Cardiac muscle cell (in vitro differentiated cells and primary cell): ENCODE data around the gene PLPP7. TPM values are rescaled to one million over a fixed set of nuclear protein-coding genes. Genes with fewer than 3 reads are reported as not detected.

Source experiments
- DNase-seq, 2 donors: peaks; one replicate each; pipeline versions ENCODE4 v3.0.0 to v3.0.0-alpha.2; 2010 to 2017; ENCODE audit warnings: low read depth in 1 of 2, low spot score in 1 of 2
- H3K27ac ChIP-seq: fragments of 200-600 bp; sonication (generic); 2 replicates; pipeline ENCODE4 v1.5.1; 2016
- H3K27me3 ChIP-seq: fragments of 200-600 bp; sonication (generic); 2 replicates; pipeline ENCODE4 v1.6.0; 2016; ENCODE audit warnings: control low read depth
- H3K36me3 ChIP-seq: fragments of 200-600 bp; sonication (generic); 2 replicates; pipeline ENCODE4 v1.5.1; 2016; ENCODE audit warnings: control low read depth
- H3K4me1 ChIP-seq: fragments of 200-600 bp; sonication (generic); 2 replicates; pipeline ENCODE4 v1.8.1; 2017; ENCODE audit warnings: low read depth, mild to moderate bottlenecking, mixed run types
- H3K4me3 ChIP-seq: fragments of 200-600 bp; sonication (generic); 2 replicates; pipeline ENCODE4 v1.5.1; 2016; ENCODE audit warnings: mild to moderate bottlenecking
- H3K9me3 ChIP-seq: fragments of 200-600 bp; sonication (generic); 2 replicates; pipeline ENCODE4 v1.5.1; 2017; ENCODE audit warnings: low read depth, mild to moderate bottlenecking, control low read depth
- polyA plus RNA-seq: library from polyadenylated mRNA; unstranded; fragments of >200 nt; fragmentation: Nextera tagmentation; extraction: Ambion mirVana; gene quantifications from 2 replicates; pipeline ENCODE4 v1.2.1, GENCODE V29; 2016
- total RNA-seq: library from RNA; depleted of rRNA; stranded (reverse); fragments of >200 nt; gene quantifications from 2 replicates; pipeline ENCODE4 v1.2.3, GENCODE V29; 2016
- TF ChIP-seq, protein P1 (sequence below): IDR thresholded peaks from 2 replicates; pipeline ENCODE4 v1.5.1; 2012; ENCODE audit warnings: low read depth, mild to moderate bottlenecking, low read length

Gene PLPP7
- total and polyA plus RNA-seq, 2 experiments from 2014 or later: 36.9 to 52.5 TPM

DNA sequence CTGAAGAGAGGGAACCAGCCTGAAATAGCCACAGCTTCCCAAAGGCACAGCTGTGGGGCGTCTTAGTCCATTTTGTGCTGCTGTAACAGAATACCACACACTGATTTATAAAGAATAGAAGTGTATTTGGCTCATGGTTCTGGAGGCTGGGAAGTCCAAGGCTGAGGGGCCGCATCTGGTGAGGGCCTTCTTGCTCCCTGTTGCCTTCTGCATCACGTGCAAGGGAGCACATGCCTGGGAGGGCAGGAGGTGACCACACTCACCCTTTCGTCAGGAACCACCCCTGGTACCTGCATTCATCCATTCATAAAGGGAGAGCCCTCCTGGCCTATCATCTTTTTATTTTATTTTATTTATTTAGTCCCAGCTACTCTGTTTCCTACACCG, 10.4 kb downstream of the PLPP7 start:
- peak overlapping the region; percentile 96 for H3K27ac ChIP-seq
- H3K27me3 ChIP-seq: no peaks in the 10 kb centered on the region
- no peak for DNase-seq
- TF ChIP-seq, protein P1, sequence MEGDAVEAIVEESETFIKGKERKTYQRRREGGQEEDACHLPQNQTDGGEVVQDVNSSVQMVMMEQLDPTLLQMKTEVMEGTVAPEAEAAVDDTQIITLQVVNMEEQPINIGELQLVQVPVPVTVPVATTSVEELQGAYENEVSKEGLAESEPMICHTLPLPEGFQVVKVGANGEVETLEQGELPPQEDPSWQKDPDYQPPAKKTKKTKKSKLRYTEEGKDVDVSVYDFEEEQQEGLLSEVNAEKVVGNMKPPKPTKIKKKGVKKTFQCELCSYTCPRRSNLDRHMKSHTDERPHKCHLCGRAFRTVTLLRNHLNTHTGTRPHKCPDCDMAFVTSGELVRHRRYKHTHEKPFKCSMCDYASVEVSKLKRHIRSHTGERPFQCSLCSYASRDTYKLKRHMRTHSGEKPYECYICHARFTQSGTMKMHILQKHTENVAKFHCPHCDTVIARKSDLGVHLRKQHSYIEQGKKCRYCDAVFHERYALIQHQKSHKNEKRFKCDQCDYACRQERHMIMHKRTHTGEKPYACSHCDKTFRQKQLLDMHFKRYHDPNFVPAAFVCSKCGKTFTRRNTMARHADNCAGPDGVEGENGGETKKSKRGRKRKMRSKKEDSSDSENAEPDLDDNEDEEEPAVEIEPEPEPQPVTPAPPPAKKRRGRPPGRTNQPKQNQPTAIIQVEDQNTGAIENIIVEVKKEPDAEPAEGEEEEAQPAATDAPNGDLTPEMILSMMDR: no peak
- H3K9me3 ChIP-seq: no peaks in the 10 kb centered on the region
- H3K4me1 ChIP-seq: peaks cover 49% of the 10 kb centered on the region
- H3K36me3 ChIP-seq: no peaks in the 10 kb centered on the region
- H3K4me3 ChIP-seq: no peak overlapping the region

DNA sequence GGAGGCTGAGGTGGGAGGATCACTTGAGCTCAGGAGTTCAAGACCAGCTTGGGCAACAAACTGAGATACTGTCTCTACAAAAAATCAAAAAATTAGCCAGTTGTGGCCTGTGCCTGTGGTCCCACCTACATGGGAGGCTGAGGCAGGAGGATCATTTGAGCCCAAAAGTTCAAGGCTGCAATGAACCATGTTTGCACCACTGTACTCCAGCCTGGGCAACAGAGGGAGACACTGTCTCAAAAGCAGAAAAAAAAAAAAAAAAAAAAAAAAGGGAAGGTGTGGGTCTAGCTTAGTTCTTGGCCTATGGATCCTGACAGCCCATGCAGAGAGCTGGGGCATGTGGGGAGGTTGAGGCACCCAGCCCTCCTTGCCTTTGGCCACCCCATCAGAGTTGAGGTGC, 10.9 kb downstream of the PLPP7 start:
- Histone ChIP-seq H3K36me3 (no peaks in the 10 kb centered on the region), H3K9me3 (no peaks in the 10 kb centered on the region), H3K4me3 (no peak overlapping the region), H3K27me3 (no peaks in the 10 kb centered on the region), H3K4me1 (peaks cover 49% of the 10 kb centered on the region), H3K27ac (no peak overlapping the region)
- DNase-seq: no peak
- TF ChIP-seq, protein P1: no peak

DNA sequence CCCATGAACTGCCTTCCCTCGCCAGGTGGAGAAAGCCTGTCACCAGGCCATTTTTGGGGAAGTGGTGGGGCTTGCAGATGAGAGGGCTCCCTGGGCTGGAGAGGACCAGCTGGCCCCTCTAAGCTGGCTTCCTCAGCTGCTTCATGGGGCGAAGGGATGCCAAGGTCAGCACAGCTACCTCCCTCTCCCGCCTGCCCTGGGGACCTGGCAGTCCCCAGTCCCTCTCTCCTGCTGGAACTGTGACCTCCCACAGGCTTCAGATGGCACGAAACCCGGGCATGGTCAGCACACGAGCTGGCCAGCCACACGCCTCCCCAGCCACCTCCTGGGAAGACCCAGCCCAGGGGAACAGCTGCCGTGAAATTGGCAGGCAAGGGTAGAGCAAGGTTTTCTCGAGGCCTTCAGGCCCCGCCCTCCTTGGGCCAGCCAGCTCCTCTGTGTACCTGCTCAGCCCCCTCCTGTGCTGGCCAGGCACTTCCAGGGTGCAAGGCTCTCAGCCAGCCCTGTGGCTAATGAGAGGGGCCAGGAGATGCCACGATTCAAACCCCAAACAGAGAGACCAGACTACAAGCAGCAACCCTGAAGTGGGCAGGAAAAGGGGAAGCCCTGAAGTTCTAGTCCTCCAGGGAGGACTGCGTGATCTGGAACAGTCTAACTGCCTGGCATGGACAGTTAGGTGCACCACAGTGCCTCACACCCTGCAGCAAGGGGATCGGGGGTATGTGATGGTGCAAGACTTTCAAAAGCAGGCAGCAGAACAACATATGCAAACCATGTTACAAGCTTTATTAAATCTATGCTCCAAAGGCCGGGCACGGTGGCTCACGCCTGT, 12.9 kb downstream of the PLPP7 start:
- no peaks in the 10 kb centered on the region for H3K9me3 ChIP-seq
- DNase-seq: no peak
- H3K27me3 ChIP-seq: no peaks in the 10 kb centered on the region
- TF ChIP-seq, protein P1: no peak
- no peak overlapping the region for H3K4me3 ChIP-seq
- no peaks in the 10 kb centered on the region for H3K36me3 ChIP-seq
- H3K4me1 ChIP-seq: peaks cover 35% of the 10 kb centered on the region
- H3K27ac ChIP-seq: peak overlapping the region; percentile 14

DNA sequence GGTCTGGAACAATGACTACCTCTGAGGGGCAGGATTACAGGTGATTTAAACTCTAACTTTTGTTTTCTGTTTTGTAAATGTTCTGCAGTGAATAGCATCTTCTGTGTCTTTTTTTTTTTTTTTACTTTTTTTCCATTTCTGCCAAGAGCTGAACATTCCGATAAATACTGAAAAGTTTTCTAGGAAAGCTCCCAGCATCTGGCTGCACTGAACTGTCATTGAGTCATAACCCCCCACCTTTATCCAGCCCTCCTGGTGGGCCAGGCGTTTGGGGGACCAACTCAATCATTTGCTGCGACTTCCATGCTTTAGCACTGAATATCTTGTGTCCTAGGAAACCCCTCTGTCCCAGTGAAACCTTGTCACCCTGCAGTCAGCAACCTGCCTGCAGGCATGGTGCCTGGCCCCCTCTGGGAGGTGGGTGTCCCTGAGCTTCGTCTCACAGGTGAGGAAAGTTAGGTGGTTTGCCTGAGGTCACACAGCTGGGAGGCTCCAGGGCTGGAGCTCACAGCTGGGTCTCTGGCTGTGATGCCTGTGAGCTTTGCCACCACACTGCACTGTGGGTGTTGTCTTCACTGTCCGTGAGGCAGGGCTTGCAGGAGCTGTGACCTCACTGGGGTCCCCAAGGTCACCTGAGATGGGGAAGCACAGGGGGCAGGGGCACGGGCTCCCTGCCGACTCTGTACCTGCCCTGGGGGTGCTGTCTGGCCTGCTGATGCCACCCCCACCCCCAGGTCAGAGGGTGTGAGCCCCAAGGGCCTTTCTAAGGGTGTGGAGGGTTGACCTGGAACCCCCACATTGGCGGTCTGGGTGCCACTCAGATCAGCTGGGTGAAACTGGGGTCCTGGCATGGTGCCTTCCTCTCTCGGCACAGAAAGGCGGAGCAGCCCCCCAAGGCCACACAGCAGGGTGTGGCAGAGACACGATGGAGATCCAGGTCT, 14.1 kb downstream of the PLPP7 start:
- Histone ChIP-seq H3K27me3 (no peaks in the 10 kb centered on the region), H3K4me3 (no peak overlapping the region), H3K27ac (no peak overlapping the region), H3K4me1 (peaks cover 23% of the 10 kb centered on the region), H3K36me3 (no peaks in the 10 kb centered on the region), H3K9me3 (no peaks in the 10 kb centered on the region)
- TF ChIP-seq, protein P1: no peak
- no peak for DNase-seq

DNA sequence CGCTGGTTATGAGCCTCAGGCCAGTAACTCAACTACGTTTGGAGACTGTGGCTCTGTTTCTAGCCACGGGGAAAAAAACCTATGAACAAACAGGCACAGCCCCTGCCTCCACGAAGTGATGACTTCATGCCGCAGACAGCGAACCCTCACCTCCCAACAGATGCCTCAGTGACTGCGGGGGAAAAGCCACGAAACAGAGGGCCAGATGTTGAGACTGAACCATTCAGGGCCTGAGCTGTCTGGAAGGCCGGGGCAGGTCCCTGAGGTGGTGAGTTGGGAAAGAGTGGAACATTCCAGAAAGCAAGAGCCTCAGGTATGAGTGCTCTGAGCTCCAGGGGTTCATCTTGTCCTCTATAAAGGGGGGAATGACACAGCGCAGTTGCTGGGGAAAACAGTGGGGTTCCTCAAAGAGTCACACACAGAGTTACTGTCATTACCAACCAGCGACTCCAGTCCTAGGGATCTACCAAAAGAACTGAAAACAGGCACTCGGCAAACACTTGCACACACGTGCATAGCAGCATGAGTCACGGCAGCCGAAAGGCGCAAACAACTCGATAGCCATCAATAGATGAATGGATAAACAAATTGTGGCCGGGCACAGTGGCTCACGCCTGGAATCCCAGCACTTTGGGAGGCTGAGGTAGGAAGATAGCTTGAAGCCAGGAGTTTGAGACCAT, 15.3 kb downstream of the PLPP7 start:
- Histone ChIP-seq H3K4me1 (peaks cover 11% of the 10 kb centered on the region), H3K27ac (no peak overlapping the region), H3K9me3 (no peaks in the 10 kb centered on the region), H3K4me3 (no peak overlapping the region), H3K36me3 (no peaks in the 10 kb centered on the region), H3K27me3 (no peaks in the 10 kb centered on the region)
- TF ChIP-seq, protein P1: no peak
- DNase-seq: no peak
